Measurements from ENCODE around the gene CTCF. TPM values are rescaled to one million over a fixed set of nuclear protein-coding genes. Genes with fewer than 3 reads are reported as not detected.

The CTCF gene
- total RNA-seq, 1 experiment from 2014 or later, result 29.7 TPM

DNA sequence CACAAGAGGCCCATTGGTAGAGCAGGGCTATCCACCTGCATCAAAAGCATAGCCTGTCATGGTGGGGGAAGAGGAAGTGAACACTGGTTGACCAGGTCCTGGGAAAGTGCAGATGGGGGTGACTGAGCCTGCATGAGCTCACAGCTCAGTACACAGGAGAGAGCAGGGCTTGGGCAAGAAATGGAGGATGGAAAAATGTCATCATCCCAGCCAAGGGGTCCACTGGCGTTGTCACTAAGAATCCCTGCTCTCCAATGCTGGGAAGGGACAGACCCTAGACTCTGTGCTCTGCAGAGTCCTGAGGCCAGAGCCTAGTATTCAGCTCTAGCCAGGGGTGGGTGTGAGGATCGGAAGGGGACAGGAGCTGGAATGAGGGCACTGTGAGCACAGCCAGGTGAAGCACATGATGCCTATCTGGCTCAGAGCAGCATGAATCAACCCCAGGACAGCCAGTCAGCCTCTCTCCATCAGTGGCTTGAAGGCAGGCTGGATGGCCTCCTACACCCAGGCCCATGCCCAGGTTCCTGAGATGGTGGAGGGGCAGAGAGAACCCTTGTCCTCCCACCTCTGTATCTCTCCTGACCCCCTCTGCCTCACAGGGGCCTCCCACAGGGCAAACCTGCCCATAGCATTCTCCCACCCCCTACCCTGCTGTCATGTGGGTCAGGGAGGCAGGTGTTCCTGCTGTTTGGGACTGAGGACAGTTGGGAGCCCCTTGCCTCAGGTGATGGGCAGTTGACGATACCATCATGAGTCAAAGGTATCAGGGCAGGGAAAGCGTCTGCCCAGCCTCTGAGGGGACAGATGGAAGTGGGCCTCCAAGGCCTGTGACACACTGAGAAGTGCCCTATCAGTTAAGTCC lies 13.8 kb upstream of the CTCF start:
- no peak for DNase-seq (ENCODE audit: low spot score)

DNA sequence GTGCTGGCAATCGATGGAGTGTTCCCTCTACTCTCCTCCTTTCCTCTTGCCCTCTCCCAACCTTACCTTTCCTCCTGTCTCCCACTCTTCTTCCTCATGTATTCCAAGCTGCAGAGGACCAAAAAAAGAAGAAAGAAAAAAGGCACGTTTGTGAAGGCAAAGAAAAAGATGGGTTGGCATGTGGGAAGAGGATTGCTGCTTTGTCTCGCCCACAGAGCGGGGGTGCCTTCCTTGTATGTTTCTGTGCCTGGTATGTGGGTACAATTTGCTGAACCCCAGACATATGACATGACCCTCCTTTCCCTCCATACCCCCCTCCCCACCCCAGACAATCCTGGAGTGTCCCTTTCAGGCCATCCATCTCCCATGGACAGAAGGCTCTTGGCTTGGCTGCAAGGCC lies 13.1 kb upstream of the CTCF start:
- DNase-seq (ENCODE audit: low spot score), result no peak

DNA sequence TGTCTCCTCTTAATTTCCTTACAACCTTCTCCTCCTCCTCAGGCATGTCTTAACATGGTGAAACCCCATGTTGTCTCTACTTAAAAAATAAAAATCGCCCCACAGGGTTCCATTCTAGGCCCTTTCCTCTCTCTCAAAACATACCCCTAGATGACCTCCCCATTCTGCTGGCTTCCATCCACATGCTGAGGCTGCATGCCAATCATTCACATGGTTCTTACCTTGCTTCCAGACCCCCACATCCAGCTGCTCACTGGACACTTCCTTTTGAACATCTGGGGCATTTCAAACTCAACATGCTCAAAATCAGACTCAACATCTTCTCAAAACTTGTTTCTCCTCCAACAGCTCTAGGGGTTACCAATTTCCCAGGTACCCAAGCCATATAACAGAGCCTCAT lies 12.4 kb upstream of the CTCF start:
- DNase-seq (ENCODE audit: low spot score), result no peak

DNA sequence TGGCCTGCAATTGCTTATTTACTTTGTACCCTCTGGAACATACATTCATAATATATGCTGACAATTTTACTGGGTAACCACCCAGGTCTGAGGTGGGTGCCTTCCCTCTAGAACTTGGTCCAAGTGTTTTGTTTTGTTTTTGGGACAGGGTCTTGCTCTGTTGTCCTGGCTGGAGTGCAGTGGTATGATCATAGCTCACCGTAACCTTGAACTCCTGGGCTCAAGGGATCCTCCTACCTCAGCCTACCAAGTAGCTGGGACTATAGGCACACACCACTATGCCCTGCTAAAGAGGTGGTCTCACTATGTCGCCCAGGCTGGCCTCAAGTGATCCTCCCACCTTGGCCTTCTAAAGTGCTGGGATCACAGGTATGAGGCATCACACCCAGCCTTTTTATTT lies 11.2 kb upstream of the CTCF start:
- DNase-seq (ENCODE audit: low spot score), result no peak

DNA sequence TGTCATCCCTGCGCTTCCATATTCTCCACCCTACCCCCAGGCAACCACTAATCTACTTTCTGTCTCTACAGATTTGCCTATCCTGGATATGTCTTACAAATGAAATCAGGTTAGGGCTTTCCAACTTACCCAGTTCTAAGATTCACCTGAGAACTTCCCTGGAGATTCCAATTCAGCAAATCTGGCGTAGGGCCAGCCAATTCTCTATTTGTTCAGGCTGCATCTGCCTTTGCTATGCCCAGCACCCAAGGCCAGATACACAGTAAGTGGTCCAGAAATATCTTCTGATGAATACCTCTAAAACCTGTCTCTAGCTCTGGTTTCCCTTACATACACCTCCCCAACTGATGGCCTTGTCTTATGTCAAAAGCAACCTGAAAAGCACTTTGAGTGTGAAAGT lies 10.4 kb upstream of the CTCF start:
- no peak for DNase-seq (ENCODE audit: low spot score)

DNA sequence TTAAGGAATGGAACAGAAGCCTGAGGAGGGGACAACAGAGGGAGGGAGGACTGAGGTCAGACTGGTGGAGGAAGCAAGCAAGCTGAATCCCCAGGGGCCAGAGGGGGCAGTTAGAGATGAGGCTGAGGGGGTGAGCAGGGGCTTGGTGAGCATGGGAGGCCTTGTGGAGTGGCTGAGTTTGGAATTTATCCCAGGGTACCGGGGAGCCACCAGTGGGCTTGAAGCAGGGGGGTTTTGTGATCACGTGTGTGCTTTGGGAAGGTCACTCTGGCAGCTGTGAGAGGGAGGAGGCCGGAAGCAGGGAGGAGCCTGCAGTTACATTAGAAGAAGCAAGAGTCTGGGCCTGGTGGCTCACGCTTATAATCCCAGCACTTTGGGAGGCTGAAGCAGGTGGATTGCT lies 9.8 kb upstream of the CTCF start:
- no peak for DNase-seq (ENCODE audit: low spot score)

DNA sequence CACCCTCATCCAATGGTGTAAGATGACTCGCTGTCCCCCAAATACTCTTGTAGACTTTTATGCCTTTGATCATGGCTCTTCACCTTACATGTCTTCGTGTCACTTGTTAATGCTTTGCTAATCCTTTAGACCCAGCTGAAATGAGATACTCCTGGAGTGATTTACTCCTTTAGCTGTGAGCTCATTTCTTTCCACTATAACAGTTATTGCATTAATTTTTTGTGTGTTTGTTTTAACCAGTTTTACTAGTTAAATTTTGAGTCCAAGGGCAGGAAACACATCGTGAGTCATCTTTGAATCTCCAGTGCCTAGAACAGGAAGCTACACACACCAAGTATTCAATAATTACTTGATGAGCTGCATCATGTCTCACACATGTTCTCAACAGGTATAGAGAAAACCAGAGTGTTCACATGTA lies 6.5 kb upstream of the CTCF start:
- peak; percentile 38 for DNase-seq (ENCODE audit: low spot score)

DNA sequence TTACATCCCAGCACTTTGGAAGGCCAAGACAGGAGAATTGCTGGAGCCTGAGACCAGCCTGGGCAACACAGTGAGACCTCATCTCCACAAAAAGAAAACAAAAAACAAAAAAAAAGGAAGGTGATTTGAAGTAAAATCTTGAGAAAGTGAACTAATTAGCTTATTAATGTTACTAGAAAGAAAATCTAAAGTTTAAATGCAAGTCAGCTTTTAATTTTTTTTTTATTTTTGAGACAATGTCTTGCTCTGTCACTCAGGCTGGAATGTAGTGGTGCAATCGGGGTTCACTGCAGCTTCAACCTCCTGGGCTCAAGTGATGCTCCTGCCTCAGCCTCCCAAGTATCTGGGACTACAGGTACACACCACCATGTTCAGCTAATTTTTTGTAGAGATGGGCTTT lies 3.5 kb upstream of the CTCF start:
- no peak for DNase-seq (ENCODE audit: low spot score)

DNA sequence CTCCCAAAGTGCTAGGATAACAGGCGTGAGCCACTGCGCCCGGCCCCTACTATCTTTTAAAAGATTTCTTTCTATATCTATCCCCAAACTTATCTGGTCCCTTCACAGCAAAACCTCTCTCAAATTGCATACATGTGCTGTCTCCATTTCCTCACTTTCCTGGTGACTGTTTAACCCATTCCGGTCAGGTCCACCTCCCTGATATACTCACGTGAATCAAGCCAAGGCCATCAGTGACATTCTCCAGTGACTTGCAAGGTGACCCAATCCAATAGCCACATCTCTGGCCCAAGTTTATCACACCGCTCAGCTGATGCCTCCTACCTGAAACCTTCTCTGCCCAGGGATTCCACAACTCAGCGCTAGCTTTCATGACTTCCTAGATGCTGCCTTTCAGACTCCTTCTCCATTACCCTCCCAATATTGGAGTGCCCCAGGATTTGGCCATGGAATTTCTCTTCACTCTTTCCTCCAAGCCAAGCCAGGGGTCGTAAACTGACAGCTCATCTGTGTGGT lies 1.4 kb upstream of the CTCF start:
- no peak for DNase-seq (ENCODE audit: low spot score)

DNA sequence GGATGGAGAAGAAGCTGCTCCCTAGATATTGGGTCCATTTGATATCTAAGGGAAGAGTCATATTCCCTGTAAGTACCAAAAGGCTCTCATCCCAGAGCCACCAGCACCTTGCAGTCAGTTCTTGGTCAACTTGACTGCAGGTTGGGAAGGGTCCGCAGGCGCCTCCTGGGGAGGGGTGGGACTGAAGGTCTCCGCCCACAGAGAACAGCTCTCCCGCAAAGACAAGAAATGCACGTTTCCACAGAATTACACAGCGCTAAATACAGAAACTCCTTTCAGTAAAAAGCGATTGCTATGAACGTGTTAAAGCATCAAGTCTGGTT lies 864 bp upstream of the CTCF start:
- no peak for DNase-seq (ENCODE audit: low spot score)

DNA sequence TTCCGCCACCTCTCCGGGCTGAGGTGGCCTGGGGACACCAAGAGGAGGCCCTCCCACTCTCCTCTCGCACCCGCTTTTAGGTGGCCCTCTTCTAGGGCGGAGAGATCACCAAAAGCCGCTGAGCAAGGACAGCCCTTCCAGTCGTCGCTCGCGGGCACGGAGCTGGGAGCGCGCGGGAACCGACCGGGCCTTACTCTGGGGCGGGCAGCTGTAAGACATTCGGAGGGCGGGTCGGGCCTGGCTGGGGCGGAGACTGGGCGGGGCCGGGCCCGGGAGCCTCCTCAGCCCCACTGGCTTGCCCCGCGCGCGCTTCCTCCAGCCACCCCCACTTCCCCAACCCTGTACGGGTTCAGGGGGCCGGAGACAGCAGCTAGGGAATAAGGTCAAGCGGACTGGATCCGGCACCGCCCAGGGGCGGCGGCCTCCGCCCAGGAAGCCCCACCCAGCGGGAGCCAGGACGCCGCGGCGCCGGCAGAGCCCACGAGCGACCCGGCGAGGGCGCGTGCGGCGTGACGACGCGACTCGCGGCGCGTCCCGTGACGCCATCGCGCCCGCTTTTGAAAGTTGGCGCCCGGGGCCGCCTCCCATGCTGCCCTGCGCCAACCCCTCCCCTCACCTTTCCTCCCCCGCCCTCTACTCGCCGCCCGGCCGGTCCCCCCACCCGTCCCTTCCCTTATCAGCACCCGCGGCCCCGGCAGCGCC lies 351 bp upstream of the CTCF start:
- peak; percentile 88 for DNase-seq (ENCODE audit: low spot score)

DNA sequence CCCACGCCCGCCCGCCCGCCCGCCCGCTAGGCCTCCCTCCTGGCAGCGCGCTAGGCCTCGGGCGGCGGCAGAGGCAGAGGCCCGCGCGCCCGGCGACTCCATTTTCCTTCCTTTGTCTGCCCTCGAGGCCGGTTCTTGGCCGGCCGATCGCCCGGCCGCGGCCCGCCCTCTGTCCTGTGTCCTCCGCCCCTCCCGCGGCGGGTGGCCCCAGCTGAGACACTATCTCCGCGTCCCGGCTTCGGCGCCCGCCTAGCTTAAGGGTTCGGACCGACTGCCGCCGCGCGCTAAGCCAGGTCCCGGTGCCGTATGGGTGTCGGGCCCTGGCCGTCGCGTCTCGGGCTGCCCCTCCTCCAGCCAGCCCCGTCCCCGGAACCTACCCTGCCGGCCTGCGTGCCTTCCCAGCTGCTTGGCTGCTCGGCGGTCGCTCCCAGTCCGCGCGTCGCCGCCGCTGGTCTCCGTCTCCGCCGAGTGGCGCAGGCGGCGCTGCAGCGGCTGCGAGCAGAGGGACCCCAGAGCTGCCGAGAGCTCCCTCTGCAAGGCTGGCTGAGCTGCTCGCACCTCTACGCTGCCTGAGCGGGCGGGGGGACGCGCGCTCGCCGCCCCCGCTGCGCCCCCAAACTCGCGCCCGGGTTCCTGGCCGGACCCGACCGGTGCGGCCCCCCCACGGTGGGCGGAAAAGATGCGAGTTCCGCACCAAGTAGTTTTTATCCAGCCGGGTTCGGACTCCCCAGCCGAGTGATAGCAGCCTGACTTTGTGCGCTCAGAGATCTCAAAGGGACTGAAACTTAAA lies 787 bp downstream of the CTCF start:
- no peak for DNase-seq (ENCODE audit: low spot score)

DNA sequence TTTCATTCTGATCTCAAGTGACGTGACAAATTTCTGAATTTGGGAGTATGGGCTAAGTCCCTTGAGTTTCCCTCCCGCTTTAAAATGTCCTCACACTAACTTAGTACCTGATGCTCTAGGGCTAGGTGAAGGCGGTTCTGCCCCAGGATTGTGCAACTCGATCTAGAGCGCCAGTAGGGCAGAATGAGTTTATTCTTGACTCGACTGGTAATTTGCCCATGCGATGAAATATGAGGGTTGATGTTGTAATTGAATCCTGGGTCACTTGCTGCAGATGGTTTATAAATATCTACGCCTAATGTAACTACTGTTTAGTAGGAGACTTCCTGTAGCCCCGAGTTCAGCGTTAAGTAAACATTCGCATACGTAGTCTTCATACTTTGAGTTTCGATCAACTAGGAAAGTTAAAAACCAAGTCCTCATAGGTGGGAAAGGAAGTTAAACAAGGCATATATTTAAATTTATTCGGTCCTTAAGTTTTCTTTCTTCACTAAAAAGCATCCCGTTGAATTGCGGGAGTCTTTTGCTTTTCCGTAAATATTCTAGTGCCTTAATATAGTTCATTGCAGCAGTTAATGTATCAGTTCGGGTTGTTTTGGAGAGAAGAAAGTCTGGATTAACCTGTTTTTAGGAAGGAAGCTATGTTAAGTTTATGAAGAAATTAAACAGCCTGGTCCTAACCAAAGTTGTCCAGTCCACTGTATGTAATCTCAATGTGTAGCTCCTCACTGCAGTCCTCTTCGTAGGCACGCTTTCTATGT lies 1.6 kb downstream of the CTCF start:
- peak; percentile 14 for DNase-seq (ENCODE audit: low spot score)

DNA sequence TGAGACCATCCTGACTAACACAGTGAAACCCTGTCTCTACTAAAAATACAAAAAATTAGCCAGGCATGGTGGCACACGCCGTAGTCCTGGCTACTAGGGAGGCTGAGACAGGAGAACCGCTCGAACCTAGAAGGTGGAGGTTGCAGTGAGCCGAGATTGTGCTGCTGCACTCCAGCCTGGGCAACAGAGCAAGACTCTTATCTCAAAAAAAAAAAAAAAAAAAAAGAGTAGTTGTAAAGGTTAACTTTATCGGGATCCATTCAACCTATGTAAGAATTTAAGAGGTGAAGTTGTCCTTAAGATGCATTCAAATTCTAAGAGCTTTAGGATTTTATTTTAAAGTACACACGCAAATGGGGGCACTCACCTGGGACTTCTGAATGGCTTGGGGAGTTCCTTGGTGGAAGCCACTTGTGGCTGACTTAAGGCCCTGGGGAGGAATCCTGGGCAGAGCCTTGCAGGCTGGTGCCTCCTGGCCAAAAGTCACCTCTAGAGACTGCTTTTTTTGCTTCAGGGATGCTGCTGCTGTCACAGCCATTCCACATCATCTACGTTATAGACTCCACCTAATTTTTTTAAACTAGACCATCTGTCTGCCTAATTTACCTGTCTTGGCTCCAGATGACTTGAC lies 3.3 kb downstream of the CTCF start:
- no peak for DNase-seq (ENCODE audit: low spot score)

DNA sequence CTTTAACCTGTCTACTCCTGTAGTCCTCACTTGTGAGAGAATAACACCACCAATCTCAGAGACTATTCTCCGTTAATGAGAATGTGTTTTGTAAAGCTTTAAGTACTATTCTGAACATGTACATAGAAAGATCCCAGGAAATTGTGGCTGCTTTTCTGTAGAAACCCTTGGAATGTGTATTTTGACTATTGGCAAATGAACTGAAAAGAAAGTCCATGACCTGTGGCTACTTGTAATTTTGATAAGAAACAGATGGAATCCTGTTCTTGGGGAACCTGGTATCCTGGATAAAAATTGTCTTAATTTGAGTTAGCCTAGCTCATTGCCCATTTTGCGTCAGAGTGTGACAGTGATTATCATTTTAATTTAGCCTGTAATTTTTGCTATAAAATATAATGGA lies 9.1 kb downstream of the CTCF start:
- no peak for DNase-seq (ENCODE audit: low spot score)

DNA sequence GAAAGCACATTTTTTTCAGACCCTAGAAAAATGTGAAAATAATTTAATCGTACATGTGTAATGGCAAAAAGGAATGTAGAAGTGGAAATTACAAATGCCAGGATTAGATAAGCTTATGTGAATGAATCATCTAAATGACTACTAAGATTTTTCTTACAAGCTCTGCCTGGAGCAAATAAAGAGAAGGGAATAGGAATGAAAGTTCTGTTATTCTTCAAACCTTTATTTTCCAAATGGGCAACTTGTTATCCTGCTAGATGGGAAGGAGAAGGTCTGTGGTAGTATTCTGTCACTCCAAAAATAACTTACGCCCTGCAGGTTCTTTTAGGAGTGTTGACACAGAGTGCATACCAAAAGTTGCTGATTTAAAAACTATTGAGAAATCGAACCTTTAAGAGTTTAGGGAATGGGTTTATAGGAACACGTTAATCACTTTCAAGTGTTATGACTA lies 9.7 kb downstream of the CTCF start:
- DNase-seq (ENCODE audit: low spot score), result peak; percentile 8

DNA sequence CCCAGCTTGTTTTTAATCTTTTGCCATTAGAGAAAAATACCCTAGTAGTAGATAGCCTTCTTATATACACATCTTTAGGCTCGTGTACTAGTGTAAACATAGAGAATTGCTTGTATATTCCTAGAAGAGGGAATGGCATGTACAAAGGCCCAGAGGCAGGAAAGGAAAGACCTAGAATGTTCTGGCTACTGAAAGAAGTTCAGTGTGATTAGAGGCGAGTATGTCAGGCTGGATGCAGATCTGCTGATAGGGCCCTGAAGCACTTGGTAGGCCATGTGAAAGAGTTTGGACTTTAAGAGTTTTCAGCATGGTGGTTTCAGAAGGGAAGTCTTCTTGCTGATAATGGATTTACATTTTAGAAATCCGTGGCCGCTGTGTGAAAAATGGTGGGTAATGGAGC lies 17.4 kb downstream of the CTCF start:
- DNase-seq (ENCODE audit: low spot score), result no peak

DNA sequence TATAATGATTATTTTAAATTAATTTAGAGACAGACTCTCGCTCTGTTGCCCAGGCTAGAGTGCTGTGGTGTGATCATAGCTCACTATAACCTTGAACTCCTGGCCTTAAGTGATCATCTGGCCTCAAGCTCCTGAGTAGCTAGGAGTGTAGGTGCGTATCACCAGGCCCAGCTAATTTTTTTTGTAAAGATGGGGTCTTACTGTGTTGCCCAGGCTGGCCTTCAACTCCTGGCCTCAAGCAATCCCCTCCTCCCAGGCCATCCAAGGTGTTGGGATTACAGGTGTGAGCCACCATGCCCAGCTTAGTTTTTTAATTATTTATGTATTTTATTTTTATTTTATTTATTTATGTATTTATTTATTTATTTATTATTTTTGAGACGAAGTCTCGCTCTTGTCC lies 17.9 kb downstream of the CTCF start:
- DNase-seq (ENCODE audit: low spot score), result no peak

DNA sequence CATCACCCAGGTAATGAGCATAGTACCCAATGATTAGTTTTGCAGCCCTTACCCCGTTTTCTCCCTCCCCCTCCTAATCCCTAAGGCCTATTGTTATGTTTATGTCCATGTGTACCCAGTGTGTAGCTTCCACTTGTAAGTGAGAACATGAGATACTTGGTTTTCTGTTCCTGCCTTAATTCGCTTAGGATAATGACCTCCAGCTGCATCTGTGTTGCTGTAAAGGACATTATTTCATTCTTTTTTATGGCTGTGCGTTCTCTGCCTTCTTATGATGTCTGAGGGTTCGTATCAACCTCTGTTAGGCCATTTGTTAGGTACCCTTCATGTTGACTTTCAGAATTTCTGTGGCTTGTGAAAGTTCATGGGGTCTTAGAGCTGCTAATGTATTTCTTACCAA lies 31.0 kb downstream of the CTCF start:
- no peak for DNase-seq (ENCODE audit: low spot score)

DNA sequence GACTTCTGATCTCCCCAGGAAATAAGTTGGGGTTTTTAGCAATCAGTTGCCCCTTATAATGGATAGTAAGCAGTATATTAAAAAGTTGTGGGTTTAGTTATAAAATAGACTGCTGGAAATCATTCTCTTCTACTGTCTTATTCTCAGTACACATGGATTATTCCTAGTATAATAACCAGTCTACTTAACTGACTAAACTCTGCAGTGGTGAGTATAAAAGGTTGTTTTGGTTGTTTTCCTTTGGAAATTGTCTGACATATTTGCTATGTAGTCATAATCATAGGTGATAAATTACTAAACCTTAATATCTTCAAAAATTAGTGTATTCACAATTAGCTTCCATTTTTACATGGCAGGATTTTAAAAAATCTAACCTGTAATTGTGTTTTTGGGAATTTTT lies 31.4 kb downstream of the CTCF start:
- no peak for DNase-seq (ENCODE audit: low spot score)

DNA sequence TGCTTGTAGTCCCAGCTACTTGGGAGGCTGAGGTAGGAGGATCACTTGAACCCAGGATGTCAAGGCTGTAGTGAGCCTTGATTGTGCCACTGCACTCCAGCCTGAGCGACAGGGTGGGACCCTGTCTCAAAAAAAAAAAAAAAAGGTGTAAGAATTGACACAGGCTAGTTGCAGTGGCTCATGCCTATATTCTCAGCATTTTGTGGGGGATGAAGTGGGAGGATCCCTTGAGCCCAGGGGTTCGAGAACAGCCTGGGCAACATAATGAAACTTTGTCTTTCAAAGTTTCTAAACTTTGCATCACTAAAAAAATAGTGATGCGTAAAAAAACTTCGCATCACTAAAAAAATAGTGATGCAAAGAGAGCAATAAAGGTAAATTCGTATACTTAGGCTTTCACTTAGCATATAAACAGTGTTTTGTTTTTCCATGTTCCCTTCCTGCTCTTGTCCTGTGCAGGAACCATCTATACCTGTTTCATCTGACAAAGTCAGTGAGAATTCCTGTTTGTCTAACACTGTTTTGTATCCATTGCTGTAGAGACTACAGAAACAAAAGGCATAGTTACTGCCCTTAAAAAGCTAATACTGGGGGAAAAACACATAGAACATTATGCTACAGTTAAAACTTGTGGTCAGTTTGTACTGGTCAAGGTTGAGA lies 32.1 kb downstream of the CTCF start:
- DNase-seq (ENCODE audit: low spot score), result no peak
